HepG2 (cell line): ENCODE measurements around the gene NFS1. TPM values are rescaled to one million over a fixed set of nuclear protein-coding genes. Genes with fewer than 3 reads are reported as not detected.

Source experiments
- BRF2 ChIP-seq: sonication (generic); formaldehyde crosslinking; IDR thresholded peaks from 2 replicates; pipeline ENCODE4 v1.8.1; 2022; ENCODE audit warnings: mild to moderate bottlenecking, missing genetic modification reagents
- CBFB ChIP-seq: sonication (generic); formaldehyde crosslinking; IDR thresholded peaks from 2 replicates; pipeline ENCODE4 v1.4.0; 2020; ENCODE audit warnings: missing genetic modification reagents
- CENPT ChIP-seq: sonication (generic); formaldehyde crosslinking; IDR thresholded peaks from 2 replicates; pipeline ENCODE4 v1.8.0; 2022; ENCODE audit warnings: low read depth, mild to moderate bottlenecking, moderate library complexity, missing genetic modification reagents
- CENPX ChIP-seq: sonication (generic); formaldehyde crosslinking; IDR thresholded peaks from 2 replicates; pipeline ENCODE4 v1.9.0; 2021; ENCODE audit warnings: mild to moderate bottlenecking, missing genetic modification reagents, moderate library complexity
- FLYWCH1 ChIP-seq: sonication (generic); formaldehyde crosslinking; IDR thresholded peaks from 2 replicates; pipeline ENCODE4 v1.8.1; 2023; ENCODE audit warnings: mild to moderate bottlenecking, missing genetic modification reagents
- GZF1 ChIP-seq: sonication (generic); formaldehyde crosslinking; IDR thresholded peaks from 2 replicates; pipeline ENCODE4 v1.5.1; 2020; ENCODE audit warnings: mild to moderate bottlenecking, missing genetic modification reagents
- MBNL3 ChIP-seq: fragments of 250-450 bp; sonication (Bioruptor Pico); conservative IDR thresholded peaks from 2 replicates; pipeline ENCODE4 v1.8.0; 2022; ENCODE audit warnings: mild to moderate bottlenecking, inconsistent platforms
- MLLT10 ChIP-seq: sonication (generic); formaldehyde crosslinking; IDR thresholded peaks from 2 replicates; pipeline ENCODE4 v1.4.0; 2020; ENCODE audit warnings: missing genetic modification reagents
- NFKBIZ ChIP-seq: IDR thresholded peaks from 2 replicates; pipeline ENCODE4 v1.6.1; 2018; ENCODE audit warnings: missing genetic modification reagents, missing compliant biosample characterization
- NFRKB ChIP-seq: fragments of 450-650 bp; IDR thresholded peaks from 2 replicates; pipeline ENCODE4 v1.6.1; 2017
- NPAS2 ChIP-seq: sonication (generic); formaldehyde crosslinking; IDR thresholded peaks from 2 replicates; pipeline ENCODE4 v1.8.0; 2022; ENCODE audit warnings: mild to moderate bottlenecking, missing genetic modification reagents, borderline replicate concordance
- REL ChIP-seq: sonication (generic); formaldehyde crosslinking; conservative IDR thresholded peaks from 2 replicates; pipeline ENCODE4 v1.8.0; 2022; ENCODE audit warnings: mild to moderate bottlenecking, missing genetic modification reagents, moderate library complexity
- RORA ChIP-seq: sonication (generic); formaldehyde crosslinking; IDR thresholded peaks from 2 replicates; pipeline ENCODE4 v1.5.0; 2020; ENCODE audit warnings: mild to moderate bottlenecking, missing genetic modification reagents, moderate library complexity
- SIX1 ChIP-seq: sonication (generic); formaldehyde crosslinking; IDR thresholded peaks from 2 replicates; pipeline ENCODE4 v1.4.0; 2020; ENCODE audit warnings: missing genetic modification reagents, borderline replicate concordance
- SNRNP70 ChIP-seq: fragments of 200-400 bp; formaldehyde crosslinking; IDR thresholded peaks from 2 replicates; pipeline ENCODE4 v1.6.1; 2017; ENCODE audit warnings: mild to moderate bottlenecking, low read depth, low read length, moderate library complexity
- SOX5 ChIP-seq: IDR thresholded peaks from 2 replicates; pipeline ENCODE4 v1.6.1; 2016; ENCODE audit warnings: borderline replicate concordance
- THRA ChIP-seq: sonication (generic); formaldehyde crosslinking; IDR thresholded peaks from 2 replicates; pipeline ENCODE4 v1.4.0; 2020; ENCODE audit warnings: missing genetic modification reagents, borderline replicate concordance
- TMF1 ChIP-seq: sonication (generic); formaldehyde crosslinking; IDR thresholded peaks from 2 replicates; pipeline ENCODE4 v1.8.1; 2022; ENCODE audit warnings: low read depth, missing genetic modification reagents
- TSC22D2 ChIP-seq: sonication (generic); formaldehyde crosslinking; IDR thresholded peaks from 2 replicates; pipeline ENCODE4 v1.5.1; 2020; ENCODE audit warnings: missing genetic modification reagents, mild to moderate bottlenecking, borderline replicate concordance
- ZBTB8A ChIP-seq: sonication (generic); formaldehyde crosslinking; IDR thresholded peaks from 2 replicates; pipeline ENCODE4 v1.4.0; 2020; ENCODE audit warnings: mild to moderate bottlenecking, low read depth, missing genetic modification reagents, borderline replicate concordance
- ZFP91 ChIP-seq: sonication (generic); formaldehyde crosslinking; IDR thresholded peaks from 2 replicates; pipeline ENCODE4 v1.9.0; 2022; ENCODE audit warnings: missing genetic modification reagents, mild to moderate bottlenecking, borderline replicate concordance
- ZMAT5 ChIP-seq: sonication (generic); formaldehyde crosslinking; IDR thresholded peaks from 2 replicates; pipeline ENCODE4 v1.5.0; 2020; ENCODE audit warnings: mild to moderate bottlenecking, low read depth, missing genetic modification reagents, borderline replicate concordance
- ZNF138 ChIP-seq: sonication (generic); formaldehyde crosslinking; IDR thresholded peaks from 2 replicates; pipeline ENCODE4 v1.5.0; 2020; ENCODE audit warnings: mild to moderate bottlenecking, low read depth, missing genetic modification reagents
- ZNF20 ChIP-seq: sonication (generic); formaldehyde crosslinking; IDR thresholded peaks from 2 replicates; pipeline ENCODE4 v1.4.0; 2020; ENCODE audit warnings: mild to moderate bottlenecking, moderate library complexity, missing genetic modification reagents
- ZNF329 ChIP-seq: sonication (generic); formaldehyde crosslinking; IDR thresholded peaks from 2 replicates; pipeline ENCODE4 v1.9.0; 2021; ENCODE audit warnings: low read depth, mild to moderate bottlenecking, missing genetic modification reagents
- ZNF546 ChIP-seq: sonication (generic); formaldehyde crosslinking; conservative IDR thresholded peaks from 2 replicates; pipeline ENCODE4 v1.8.1; 2023; ENCODE audit warnings: mild to moderate bottlenecking, missing genetic modification reagents
- ZNF839 ChIP-seq: sonication (generic); formaldehyde crosslinking; IDR thresholded peaks from 2 replicates; pipeline ENCODE4 v1.4.0; 2020; ENCODE audit warnings: missing genetic modification reagents, mild to moderate bottlenecking, borderline replicate concordance
- ZNF879 ChIP-seq: sonication (generic); formaldehyde crosslinking; IDR thresholded peaks from 2 replicates; pipeline ENCODE4 v1.8.1; 2023; ENCODE audit warnings: missing genetic modification reagents
- ZSCAN20 ChIP-seq: sonication (generic); formaldehyde crosslinking; IDR thresholded peaks from 2 replicates; pipeline ENCODE4 v1.4.0; 2020; ENCODE audit warnings: missing genetic modification reagents, mild to moderate bottlenecking, borderline replicate concordance
- polyA plus RNA-seq, 8 experiments: library from polyadenylated mRNA; depleted of rRNA in 3 of 8; stranded (reverse) in 7 of 8; unstranded in 1 of 8; fragments of >200 nt; fragmentation: Illumina TruSeq in 4 of 8; extraction: Trizol in 4 of 8; gene quantifications; 2 replicates each; pipeline versions ENCODE4 v1.2.1 to v1.2.3, GENCODE V29; 2011 to 2016; ENCODE audit warnings: low read depth in 4 of 8, missing spikeins in 1 of 8, mixed read lengths in 1 of 8; ENCODE audit not compliant: insufficient read depth in 1 of 8
- total RNA-seq, 5 experiments: library from RNA; depleted of rRNA; stranded (reverse); fragments of >200 nt; fragmentation: Illumina TruSeq; extraction: Trizol; gene quantifications; 2 replicates each; pipeline ENCODE4 v1.2.3, GENCODE V29; 2016; ENCODE audit warnings: low read depth in 1 of 5

NFS1 gene
- total and polyA plus RNA-seq, 2 of the 13 experiments (the other 11 are each of a cell fraction or from before 2014, with no cell fraction given) = 65.9 to 88.1 TPM

GRCh38 chr20:35700625-35701148 lies 1.5 kb upstream of the NFS1 start (continued):
- no peak for TF ChIP-seq RORA (CRISPR knock-in tag)
- no peak for TF ChIP-seq NFKBIZ (CRISPR knock-in tag)
- TF ChIP-seq SNRNP70 = no peak
- no peak for TF ChIP-seq ZNF20
- no peak for TF ChIP-seq CBFB (CRISPR knock-in tag)
- TF ChIP-seq ZFP91 = no peak
- TF ChIP-seq ZNF839 (CRISPR knock-in tag) = no peak
- TF ChIP-seq MBNL3 (CRISPR knock-in tag) = no peak
- no peak for TF ChIP-seq ZNF329
- TF ChIP-seq ZNF138 (CRISPR knock-in tag) = peak; percentile 65; the same call in 1 of the 2 replicates
- TF ChIP-seq ZBTB8A (CRISPR knock-in tag) = 0 out of 2 replicates have a peak, but pooled peaks have one; percentile 32
- 0 out of 2 replicates have a peak, but pooled peaks have one; percentile 3 for TF ChIP-seq TMF1 (CRISPR knock-in tag)
- TF ChIP-seq SOX5 (CRISPR knock-in tag) = peak; percentile 31; the same call in 1 of the 2 replicates
- no peak for TF ChIP-seq GZF1 (CRISPR knock-in tag)
- no peak for TF ChIP-seq THRA
- TF ChIP-seq ZNF879 (CRISPR knock-in tag) = no peak
- TF ChIP-seq ZMAT5 (CRISPR knock-in tag) = no peak
- no peak for TF ChIP-seq FLYWCH1 (CRISPR knock-in tag)
- TF ChIP-seq NPAS2 (CRISPR knock-in tag) = no peak
- TF ChIP-seq BRF2 (CRISPR knock-in tag) = no peak
- peak; percentile 57; the same call in 1 of the 2 replicates for TF ChIP-seq SIX1 (CRISPR knock-in tag)
- no peak for TF ChIP-seq ZNF546 (CRISPR knock-in tag)
- no peak for TF ChIP-seq NFRKB
- TF ChIP-seq TSC22D2 (CRISPR knock-in tag) = no peak
- no peak for TF ChIP-seq MLLT10 (CRISPR knock-in tag)
- TF ChIP-seq REL (CRISPR knock-in tag) = no peak
- no peak for TF ChIP-seq CENPT
- no peak for TF ChIP-seq CENPX (CRISPR knock-in tag)
- no peak for TF ChIP-seq ZSCAN20 (CRISPR knock-in tag)
